HFF-Myc (cell line): ENCODE results near the gene ASTE1.
A peak's percentile ranks its signal among the peaks of the same experiment; 100 is the strongest.
"Not testable (repeated sequence)": the region's sequence is repeated elsewhere in the genome, so short reads cannot be mapped to it uniquely, and the experiment has no call there.

ENCODE experiments used
- DNase-seq: peaks from one replicate; pipeline ENCODE4 v3.0.0-alpha.2; 2011; ENCODE audit warnings: low read depth; ENCODE audit errors: extremely low read depth
- H3K4me3 ChIP-seq: replicated peaks from 2 replicates; pipeline ENCODE4 v1.5.1; 2011; ENCODE audit warnings: low read depth, mild to moderate bottlenecking, control low read depth, low read length
- TF ChIP-seq, protein P1 (sequence below): IDR thresholded peaks from 2 replicates; pipeline ENCODE4 v1.5.1; 2012; ENCODE audit warnings: mild to moderate bottlenecking, low read depth, low read length, control low read depth; ENCODE audit errors: missing control alignments

The ASTE1 gene

DNA sequence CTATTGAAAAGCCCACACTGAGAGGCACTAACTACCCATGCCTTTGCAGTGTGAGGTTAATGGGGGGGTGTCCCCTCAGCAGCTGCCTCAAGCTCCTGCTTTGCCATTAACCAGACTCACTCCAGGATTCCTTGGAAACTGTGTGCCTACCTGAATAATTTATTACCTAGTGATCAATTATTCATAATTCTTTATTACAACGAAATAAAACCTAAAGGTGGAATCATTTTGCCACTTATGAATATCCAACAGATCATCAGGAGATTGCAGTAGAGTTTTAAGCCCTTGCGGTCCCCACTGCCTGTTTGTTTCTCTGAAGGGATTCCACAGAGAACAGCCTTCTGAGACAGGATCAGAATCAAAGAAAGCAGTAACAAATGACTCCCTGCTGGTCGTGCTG is 23.4 kb upstream of the ASTE1 start:
- no peak overlapping the region for H3K4me3 ChIP-seq
- TF ChIP-seq, protein P1, sequence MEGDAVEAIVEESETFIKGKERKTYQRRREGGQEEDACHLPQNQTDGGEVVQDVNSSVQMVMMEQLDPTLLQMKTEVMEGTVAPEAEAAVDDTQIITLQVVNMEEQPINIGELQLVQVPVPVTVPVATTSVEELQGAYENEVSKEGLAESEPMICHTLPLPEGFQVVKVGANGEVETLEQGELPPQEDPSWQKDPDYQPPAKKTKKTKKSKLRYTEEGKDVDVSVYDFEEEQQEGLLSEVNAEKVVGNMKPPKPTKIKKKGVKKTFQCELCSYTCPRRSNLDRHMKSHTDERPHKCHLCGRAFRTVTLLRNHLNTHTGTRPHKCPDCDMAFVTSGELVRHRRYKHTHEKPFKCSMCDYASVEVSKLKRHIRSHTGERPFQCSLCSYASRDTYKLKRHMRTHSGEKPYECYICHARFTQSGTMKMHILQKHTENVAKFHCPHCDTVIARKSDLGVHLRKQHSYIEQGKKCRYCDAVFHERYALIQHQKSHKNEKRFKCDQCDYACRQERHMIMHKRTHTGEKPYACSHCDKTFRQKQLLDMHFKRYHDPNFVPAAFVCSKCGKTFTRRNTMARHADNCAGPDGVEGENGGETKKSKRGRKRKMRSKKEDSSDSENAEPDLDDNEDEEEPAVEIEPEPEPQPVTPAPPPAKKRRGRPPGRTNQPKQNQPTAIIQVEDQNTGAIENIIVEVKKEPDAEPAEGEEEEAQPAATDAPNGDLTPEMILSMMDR = no peak

DNA sequence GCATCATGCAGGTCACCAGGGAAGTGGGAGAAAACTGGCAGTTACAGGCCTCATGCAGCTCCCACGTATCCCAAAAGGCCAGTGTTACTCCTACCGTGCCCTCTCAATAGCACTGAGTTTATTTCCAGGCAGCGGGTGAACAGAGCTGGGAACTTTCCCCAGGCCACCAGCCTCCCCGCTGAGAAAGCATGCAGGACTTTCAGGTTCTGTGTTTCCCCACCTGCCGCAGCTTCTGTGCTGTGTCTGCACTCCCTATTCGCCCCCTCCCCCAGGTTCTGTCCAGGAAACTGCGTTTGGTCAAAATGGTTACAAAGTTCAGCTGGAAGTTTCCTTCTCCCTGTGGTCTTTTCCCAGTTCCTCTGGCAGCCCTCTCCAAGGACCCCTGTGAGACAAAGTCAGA is 21.4 kb upstream of the ASTE1 start:
- no peak overlapping the region for H3K4me3 ChIP-seq
- DNase-seq = no peak
- TF ChIP-seq, protein P1 = no peak

More for the DNA sequence above, 23.4 kb upstream of the ASTE1 start:
- DNase-seq = no peak

DNA sequence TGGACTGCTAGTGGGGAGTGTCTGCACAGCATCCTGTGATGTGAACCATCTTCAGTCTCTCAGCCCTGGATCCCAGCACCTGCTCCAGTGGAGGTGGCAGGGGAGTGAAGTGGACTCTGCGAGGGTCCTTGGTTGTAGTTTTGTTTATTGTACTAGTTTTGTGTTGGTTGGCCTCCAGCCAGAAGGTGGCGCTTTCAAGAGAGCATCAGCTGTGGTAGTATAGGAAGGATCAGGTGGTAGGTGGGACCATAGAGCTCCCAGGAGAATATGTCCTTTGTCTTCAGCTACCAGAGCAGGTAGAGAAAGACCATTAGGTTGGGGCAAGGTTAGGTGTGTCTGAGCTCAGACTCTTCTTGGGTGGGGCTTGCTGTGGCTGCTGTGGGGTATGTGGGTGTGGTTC is 21.0 kb upstream of the ASTE1 start:
- TF ChIP-seq, protein P1 = peak; percentile 15

DNA sequence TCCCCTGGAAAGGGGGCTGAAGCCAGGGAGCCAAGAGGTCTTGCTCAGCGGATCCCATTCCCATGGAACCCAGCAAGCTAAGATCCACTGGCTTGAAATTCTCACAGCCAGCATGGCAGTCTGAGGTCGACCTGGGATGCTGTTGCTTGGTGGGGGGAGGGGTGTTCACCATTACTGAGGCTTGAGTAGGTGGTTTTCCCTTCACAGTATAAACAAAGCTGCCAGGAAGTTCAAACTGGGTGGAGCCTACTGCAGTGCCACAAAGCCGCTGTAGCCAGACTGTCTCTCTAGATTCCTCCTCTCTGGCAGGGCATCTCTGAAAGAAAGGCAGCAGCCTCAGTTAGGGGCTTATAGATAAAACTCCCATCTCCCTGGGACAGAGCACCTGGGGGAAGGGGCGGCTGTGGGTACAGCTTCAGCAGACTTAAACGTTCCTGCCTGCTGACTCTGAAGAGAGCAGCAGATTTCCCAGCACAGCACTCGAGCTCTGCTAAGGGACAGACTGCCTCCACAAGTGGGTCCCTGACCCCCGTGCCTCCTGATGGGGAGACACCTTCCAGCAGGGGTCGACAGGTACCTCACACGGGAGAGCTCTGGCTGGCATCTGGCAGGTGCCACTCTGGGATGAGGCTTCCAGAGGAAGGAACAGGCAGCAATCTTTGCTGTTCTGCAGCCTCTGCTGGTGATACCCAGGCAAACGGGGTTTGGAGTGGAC is 15.8 kb upstream of the ASTE1 start:
- H3K4me3 ChIP-seq, DNase-seq: not testable (repeated sequence)

More for the DNA sequence above, 21.0 kb upstream of the ASTE1 start:
- H3K4me3 ChIP-seq = no peak overlapping the region
- DNase-seq = no peak

DNA sequence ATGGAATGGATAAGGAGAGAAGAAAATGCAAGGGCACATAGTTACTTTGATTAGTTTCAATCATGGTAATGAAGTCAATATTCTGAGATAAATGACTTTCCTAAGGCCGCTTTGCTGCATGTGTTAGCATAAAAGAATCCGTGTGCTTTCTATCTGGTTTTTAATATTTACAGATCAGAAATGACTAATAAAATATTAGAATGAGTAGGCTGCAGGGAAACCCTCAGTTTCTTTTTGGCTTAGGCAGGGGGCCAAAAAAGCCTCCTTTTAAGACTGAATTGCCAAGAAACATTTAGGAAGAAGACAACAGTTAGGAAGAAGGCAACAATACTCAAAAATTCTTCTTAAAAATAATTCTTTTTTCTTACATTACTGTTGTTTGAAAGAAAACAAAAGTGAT is 11.7 kb upstream of the ASTE1 start:
- no peak for DNase-seq
- TF ChIP-seq, protein P1 = no peak
- H3K4me3 ChIP-seq = no peak overlapping the region

DNA sequence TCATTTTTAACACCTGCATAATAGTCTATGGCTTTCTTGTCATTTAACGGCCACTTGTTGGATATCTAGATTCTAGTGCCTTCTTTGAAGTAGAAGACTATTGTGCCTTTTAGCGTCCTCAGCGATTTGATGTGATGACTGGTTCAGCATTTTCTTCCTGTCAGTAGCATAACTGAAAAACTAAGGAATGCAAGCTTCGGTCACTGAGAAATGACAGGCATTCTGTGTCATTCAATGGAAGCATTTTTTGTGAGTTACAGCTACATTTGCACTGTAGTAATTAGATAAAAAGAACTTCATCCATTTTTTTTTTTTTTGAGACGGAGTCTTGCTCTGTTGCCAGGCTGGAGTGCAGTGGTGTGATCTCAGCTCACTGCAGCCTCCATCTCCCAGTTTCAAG is 10.4 kb upstream of the ASTE1 start:
- TF ChIP-seq, protein P1 = no peak
- no peak overlapping the region for H3K4me3 ChIP-seq
- no peak for DNase-seq

DNA sequence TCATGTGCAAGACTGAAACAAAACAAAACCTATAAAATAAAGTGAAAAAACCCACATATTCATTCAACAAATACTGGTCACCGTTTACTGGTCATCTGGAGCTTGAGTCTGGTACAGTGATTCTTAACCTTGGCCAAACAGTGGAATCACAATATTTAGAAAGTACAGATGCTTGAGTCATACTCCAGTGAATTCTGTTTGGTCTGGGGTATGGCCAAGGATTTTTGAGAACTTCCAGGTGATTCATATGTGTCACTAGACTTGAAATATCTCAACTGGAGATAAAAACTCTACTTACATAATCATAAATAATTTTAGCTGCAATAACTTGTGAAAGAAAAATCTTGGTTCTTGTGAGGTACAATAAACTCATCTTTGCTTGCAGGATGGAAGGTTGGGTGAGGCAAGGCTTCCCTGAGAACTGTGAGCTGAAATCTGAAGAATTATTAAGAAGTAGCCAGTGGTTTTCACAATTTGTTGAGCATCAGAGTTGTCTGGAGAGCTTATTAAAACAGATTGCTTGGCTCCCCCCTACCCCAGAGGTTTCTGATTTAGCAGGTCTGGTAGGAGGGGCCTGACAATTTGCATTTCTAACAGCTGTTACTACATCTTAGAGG is 9.7 kb upstream of the ASTE1 start:
- no peak overlapping the region for H3K4me3 ChIP-seq
- DNase-seq = no peak
- TF ChIP-seq, protein P1 = no peak
